Measurements from ENCODE around the gene CTDSPL.
A peak's percentile ranks its signal among the peaks of the same experiment; 100 is the strongest.
"Not testable (repeated sequence)": the region's sequence is repeated elsewhere in the genome, so short reads cannot be mapped to it uniquely, and the experiment has no call there.

Gene CTDSPL

DNA sequence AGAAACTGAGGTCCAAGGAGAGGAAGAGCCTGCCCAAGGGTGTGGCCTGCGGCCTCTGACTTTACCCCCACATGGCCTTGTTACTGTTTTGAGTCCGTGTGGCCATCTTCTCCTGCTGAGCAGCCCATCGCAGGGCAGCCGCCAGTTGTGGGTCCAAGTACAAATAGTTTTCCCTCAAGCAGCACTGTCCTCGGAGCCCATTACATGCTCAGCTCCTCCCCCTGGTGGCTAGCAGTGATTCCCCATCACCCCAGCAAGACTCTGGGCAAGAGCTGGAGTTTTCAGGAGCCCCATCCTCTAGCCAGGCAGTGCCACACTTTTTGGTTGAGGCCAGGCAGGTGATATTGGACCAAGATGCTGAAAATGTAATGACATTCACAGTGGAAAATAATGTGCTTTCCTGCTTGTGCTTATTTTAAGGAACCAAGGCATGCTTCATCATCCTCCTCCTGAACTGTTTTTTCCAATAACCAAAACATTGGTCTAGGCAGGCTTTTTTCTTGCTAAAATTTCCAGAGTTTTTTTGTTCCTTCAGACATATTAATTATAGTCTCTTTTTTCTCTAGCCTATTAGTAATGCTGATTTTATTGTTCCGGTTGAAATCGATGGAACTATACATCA is 105.7 kb downstream of the CTDSPL start:
- TF ChIP-seq, protein P1, sequence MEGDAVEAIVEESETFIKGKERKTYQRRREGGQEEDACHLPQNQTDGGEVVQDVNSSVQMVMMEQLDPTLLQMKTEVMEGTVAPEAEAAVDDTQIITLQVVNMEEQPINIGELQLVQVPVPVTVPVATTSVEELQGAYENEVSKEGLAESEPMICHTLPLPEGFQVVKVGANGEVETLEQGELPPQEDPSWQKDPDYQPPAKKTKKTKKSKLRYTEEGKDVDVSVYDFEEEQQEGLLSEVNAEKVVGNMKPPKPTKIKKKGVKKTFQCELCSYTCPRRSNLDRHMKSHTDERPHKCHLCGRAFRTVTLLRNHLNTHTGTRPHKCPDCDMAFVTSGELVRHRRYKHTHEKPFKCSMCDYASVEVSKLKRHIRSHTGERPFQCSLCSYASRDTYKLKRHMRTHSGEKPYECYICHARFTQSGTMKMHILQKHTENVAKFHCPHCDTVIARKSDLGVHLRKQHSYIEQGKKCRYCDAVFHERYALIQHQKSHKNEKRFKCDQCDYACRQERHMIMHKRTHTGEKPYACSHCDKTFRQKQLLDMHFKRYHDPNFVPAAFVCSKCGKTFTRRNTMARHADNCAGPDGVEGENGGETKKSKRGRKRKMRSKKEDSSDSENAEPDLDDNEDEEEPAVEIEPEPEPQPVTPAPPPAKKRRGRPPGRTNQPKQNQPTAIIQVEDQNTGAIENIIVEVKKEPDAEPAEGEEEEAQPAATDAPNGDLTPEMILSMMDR (IDR thresholded peaks at IDR 0.05; ENCODE audit: insufficient read depth, low read depth, low read length, missing control alignments), result peak; percentile 95
- no peak overlapping the region for H3K4me3 ChIP-seq (ENCODE audit: low read depth, low read length)
- DNase-seq (ENCODE audit: low read depth), result peak; percentile 77

- no peak for DNase-seq (ENCODE audit: low read depth)
- no peak overlapping the region for H3K4me3 ChIP-seq (ENCODE audit: low read depth, low read length)
- TF ChIP-seq, protein P1 (IDR thresholded peaks at IDR 0.05; ENCODE audit: insufficient read depth, low read depth, low read length, missing control alignments), result no peak
Observed at GRCh38 chr3:37968199-37968598, 106.5 kb downstream of the CTDSPL start.

DNA sequence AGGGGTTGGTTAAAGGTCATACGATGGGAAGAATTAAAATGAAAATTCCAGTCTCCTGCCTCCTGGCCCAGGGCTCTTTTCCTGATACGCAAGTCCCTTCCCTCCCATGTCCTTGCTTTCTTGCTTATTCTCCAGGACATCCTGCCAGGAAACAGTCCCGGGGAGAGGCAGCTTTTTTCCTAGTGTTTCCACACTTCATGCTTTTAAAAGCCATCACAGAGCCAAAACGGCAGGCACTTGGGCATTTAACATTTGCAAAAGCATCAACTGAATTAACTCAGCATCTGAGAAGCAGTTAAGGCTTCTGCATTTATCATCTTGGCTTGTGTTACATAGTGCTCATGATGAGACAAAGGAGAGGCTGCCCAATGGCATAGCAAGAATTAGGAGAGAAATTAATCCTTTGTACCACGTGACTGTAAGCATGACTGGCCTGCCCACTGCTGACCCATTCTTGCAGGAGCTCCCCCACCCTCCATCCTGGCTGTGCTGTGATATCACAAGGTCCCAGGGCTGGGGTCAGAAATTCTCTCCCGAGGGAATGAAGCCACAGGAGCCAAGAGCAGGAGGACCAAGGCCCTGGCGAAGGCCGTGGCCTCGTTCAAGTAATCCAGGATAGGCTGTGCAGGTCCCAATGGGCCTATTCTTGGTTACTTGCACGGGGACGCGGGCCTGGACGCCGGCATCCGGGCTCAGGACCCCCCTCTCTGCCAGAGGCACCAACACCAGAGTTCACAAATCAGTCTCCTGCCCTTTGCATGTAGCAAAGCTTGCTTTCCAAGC is 107.3 kb downstream of the CTDSPL start:
- DNase-seq (ENCODE audit: low read depth), result no peak
- H3K4me3 ChIP-seq (ENCODE audit: low read depth, low read length), result no peak overlapping the region
- TF ChIP-seq, protein P1 (IDR thresholded peaks at IDR 0.05; ENCODE audit: insufficient read depth, low read depth, low read length, missing control alignments), result no peak

GRCh38 chr3:37969596-37970100 is 108.0 kb downstream of the CTDSPL start:
- TF ChIP-seq, protein P1 (IDR thresholded peaks at IDR 0.05; ENCODE audit: insufficient read depth, low read depth, low read length, missing control alignments), result no peak
- H3K4me3 ChIP-seq (ENCODE audit: low read depth, low read length), result no peak overlapping the region
- no peak for DNase-seq (ENCODE audit: low read depth)

- TF ChIP-seq, protein P1 (IDR thresholded peaks at IDR 0.05; ENCODE audit: insufficient read depth, low read depth, low read length, missing control alignments), result no peak
- no peak for DNase-seq (ENCODE audit: low read depth)
Observed at GRCh38 chr3:37970802-37971201, 109.1 kb downstream of the CTDSPL start.

GRCh38 chr3:37971467-37971866 is 109.8 kb downstream of the CTDSPL start:
- DNase-seq (ENCODE audit: low read depth), result no peak
- no peak overlapping the region for H3K4me3 ChIP-seq (ENCODE audit: low read depth, low read length)
- TF ChIP-seq, protein P1 (IDR thresholded peaks at IDR 0.05; ENCODE audit: insufficient read depth, low read depth, low read length, missing control alignments), result no peak

More at GRCh38 chr3:37970802-37971201, 109.1 kb downstream of the CTDSPL start:
- H3K4me3 ChIP-seq (ENCODE audit: low read depth, low read length), result no peak overlapping the region

DNA sequence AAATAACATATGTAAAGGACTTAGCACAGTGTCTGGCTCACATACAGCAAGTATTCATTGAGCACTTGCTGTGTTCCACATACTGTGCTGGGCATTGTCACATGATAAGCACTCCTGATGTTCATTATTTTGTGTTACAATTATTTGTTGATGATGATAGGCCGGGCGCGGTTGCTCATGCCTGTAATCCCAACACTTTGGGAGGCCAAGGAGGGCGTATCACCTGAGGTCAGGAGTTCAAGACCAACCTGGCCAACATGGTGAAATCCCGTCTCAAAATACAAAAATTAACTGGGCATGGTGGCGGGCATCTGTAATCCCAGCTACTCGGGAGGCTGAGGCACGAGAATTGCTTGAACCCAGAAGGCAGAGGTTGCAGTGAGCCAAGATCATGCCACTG is 110.4 kb downstream of the CTDSPL start:
- DNase-seq (ENCODE audit: low read depth); H3K4me3 ChIP-seq (ENCODE audit: low read depth, low read length): not testable (repeated sequence)
